Endothelial cell (in vitro differentiated cells): ENCODE results near the gene ATP2A2. TPM values are rescaled to one million over a fixed set of nuclear protein-coding genes. Genes with fewer than 3 reads are reported as not detected.

Experiments
- DNase-seq: peaks from one replicate; pipeline ENCODE4 v3.0.0; 2021; ENCODE audit warnings: low spot score
- H3K27ac Mint-ChIP-seq: one replicate; pipeline ENCODE4 v1.8.0; 2021; ENCODE audit warnings: mixed read lengths, inconsistent platforms; ENCODE audit not compliant: unreplicated experiment
- H3K27me3 Mint-ChIP-seq: one replicate; pipeline ENCODE4 v1.8.0; 2021; ENCODE audit warnings: mild to moderate bottlenecking, moderate library complexity, mixed read lengths, inconsistent platforms; ENCODE audit not compliant: unreplicated experiment
- H3K36me3 Mint-ChIP-seq: one replicate; pipeline ENCODE4 v1.8.0; 2021; ENCODE audit warnings: mild to moderate bottlenecking, low read depth, mixed read lengths, inconsistent platforms; ENCODE audit not compliant: unreplicated experiment
- H3K4me1 Mint-ChIP-seq: one replicate; pipeline ENCODE4 v1.8.0; 2021; ENCODE audit warnings: mild to moderate bottlenecking, mixed read lengths, inconsistent platforms; ENCODE audit not compliant: unreplicated experiment
- H3K4me3 Mint-ChIP-seq: one replicate; pipeline ENCODE4 v1.8.0; 2021; ENCODE audit warnings: mild to moderate bottlenecking, mixed read lengths, inconsistent platforms; ENCODE audit not compliant: unreplicated experiment
- H3K9me3 Mint-ChIP-seq: one replicate; pipeline ENCODE4 v1.8.0; 2021; ENCODE audit warnings: mixed read lengths, inconsistent platforms; ENCODE audit not compliant: unreplicated experiment
- CTCF ChIP-seq: fragments of 200-600 bp; sonication (generic); IDR thresholded peaks from one replicate; pipeline ENCODE4 v1.5.0; 2021; ENCODE audit warnings: antibody characterized with exemption; ENCODE audit not compliant: unreplicated experiment
- total RNA-seq: library from RNA; stranded (reverse); fragmentation: NEBNext Ultra II Directional; extraction: Animal tissue kit (Norgen Biotek cat#: 25700); gene quantifications from one replicate; pipeline ENCODE4 v1.2.1, GENCODE V29; 2021; ENCODE audit not compliant: unreplicated experiment

ATP2A2 gene
- total RNA-seq, 1 donor from 2014 or later = 178 TPM

DNA sequence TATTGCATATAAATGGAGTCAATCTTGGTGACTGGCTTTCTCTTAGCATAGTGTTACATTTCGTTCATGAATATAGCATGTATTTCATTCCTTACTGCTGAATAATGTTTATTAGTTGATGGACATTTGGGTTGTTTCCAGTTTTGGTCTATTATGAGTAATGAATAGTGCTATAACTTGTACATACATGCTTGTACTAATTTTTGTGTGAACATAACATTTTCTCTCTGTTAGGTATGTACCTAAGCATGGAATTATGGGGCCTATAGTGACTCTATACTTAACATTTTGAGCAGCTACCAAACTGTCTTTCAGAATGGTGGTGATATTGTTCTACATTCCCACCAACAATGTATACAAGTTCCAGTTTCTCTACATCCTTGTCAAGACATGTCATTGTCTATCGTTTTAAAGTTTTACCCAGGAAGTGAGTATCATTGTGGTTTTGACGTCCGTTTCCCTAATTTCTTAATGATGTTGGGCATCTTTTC is 23.1 kb downstream of the ATP2A2 start:
- DNase-seq = no peak
- Mint-ChIP-seq H3K36me3 (peaks cover 24% of the 10 kb centered on the region), H3K4me3 (peak overlapping the region; percentile 52), H3K27me3 (no peaks in the 10 kb centered on the region), H3K27ac (peak overlapping the region; percentile 43), H3K4me1 (peaks cover 11% of the 10 kb centered on the region), H3K9me3 (no peaks in the 10 kb centered on the region)
- TF ChIP-seq CTCF = no peak

DNA sequence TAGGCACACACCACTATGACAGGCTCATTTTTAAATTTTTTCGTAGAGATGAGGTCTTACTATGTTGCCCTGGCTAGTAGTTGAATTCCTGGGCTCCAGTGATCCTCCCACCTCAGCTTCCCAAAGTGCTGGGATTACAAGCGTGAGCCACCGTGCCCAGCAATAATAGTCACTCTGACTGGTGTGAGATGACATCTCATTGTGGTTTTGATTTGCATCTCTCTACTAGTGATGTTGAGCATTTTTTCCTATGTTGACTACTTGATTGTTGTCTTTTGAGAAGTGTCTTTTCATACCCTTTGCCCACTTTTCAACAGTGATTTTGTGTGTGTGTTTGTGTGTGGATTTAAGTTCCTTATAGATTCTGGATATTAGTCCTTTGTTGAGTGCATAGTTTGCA is 26.3 kb downstream of the ATP2A2 start:
- peaks cover 8% of the 10 kb centered on the region for H3K4me1 Mint-ChIP-seq
- DNase-seq = no peak
- H3K4me3 Mint-ChIP-seq = no peak overlapping the region
- no peak for TF ChIP-seq CTCF
- peak overlapping the region; percentile 40 for H3K27ac Mint-ChIP-seq
- no peaks in the 10 kb centered on the region for H3K27me3 Mint-ChIP-seq
- H3K36me3 Mint-ChIP-seq = peaks cover 24% of the 10 kb centered on the region
- no peaks in the 10 kb centered on the region for H3K9me3 Mint-ChIP-seq

DNA sequence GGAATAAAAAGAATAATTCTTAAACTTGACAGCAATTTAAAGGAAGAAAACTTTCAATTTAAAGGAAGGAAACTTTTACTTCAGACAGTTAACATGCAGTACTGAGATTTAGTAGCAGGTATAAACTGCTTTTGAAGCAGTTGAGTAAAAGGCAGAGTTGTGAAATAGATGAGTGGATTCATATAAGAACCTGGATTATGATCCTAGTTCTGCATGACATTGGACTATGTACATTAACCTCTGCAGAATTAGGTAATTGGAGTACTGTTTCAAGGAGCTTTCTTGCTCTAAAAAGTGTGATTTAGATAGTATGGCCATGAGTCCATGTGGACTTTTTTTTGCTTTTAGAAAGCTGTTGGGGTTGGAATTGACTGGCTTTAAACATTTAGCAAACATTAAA is 29.7 kb downstream of the ATP2A2 start:
- Mint-ChIP-seq H3K4me1 (peaks cover 14% of the 10 kb centered on the region), H3K27ac (no peak overlapping the region), H3K36me3 (peaks cover 20% of the 10 kb centered on the region), H3K27me3 (peaks cover 2% of the 10 kb centered on the region), H3K9me3 (no peaks in the 10 kb centered on the region), H3K4me3 (no peak overlapping the region)
- DNase-seq = no peak
- no peak for TF ChIP-seq CTCF

GRCh38 chr12:110311903-110312302 is 30.9 kb downstream of the ATP2A2 start:
- peaks cover 2% of the 10 kb centered on the region for H3K27me3 Mint-ChIP-seq
- peaks cover 21% of the 10 kb centered on the region for H3K4me1 Mint-ChIP-seq
- peaks cover 26% of the 10 kb centered on the region for H3K36me3 Mint-ChIP-seq
- no peak for TF ChIP-seq CTCF
- H3K4me3 Mint-ChIP-seq = no peak overlapping the region
- H3K27ac Mint-ChIP-seq = peak overlapping the region; percentile 86
- no peak for DNase-seq
- no peaks in the 10 kb centered on the region for H3K9me3 Mint-ChIP-seq

- DNase-seq = no peak
- Mint-ChIP-seq H3K27ac (peak overlapping the region; percentile 86), H3K36me3 (peaks cover 26% of the 10 kb centered on the region)
These were observed 31.7 kb downstream of the ATP2A2 start for GRCh38 chr12:110312581-110313360.

More at GRCh38 chr12:110312581-110313360, 31.7 kb downstream of the ATP2A2 start:
- no peak overlapping the region for H3K4me3 Mint-ChIP-seq
- H3K4me1 Mint-ChIP-seq = peaks cover 22% of the 10 kb centered on the region
- peaks cover 2% of the 10 kb centered on the region for H3K27me3 Mint-ChIP-seq
- TF ChIP-seq CTCF = no peak
- no peaks in the 10 kb centered on the region for H3K9me3 Mint-ChIP-seq
